ENCODE data around the gene GRIK4. TPM values are rescaled to one million over a fixed set of nuclear protein-coding genes. Genes with fewer than 3 reads are reported as not detected.
"Not testable (repeated sequence)": the region's sequence is repeated elsewhere in the genome, so short reads cannot be mapped to it uniquely, and the experiment has no call there.

GRIK4 gene
- total RNA-seq, 1 donor from 2014 or later: 0.10 TPM

- no peak for DNase-seq
These were observed 497.0 kb downstream of the GRIK4 start for GRCh38 chr11:121008551-121008950.

GRCh38 chr11:121012091-121012490 lies 500.5 kb downstream of the GRIK4 start:
- no peak for DNase-seq

GRCh38 chr11:121018746-121019145 lies 507.2 kb downstream of the GRIK4 start:
- no peak for DNase-seq

- not testable (repeated sequence) for DNase-seq
These were observed 510.2 kb downstream of the GRIK4 start for GRCh38 chr11:121021718-121022117.

GRCh38 chr11:121023848-121024751 lies 512.6 kb downstream of the GRIK4 start, which contains the start of gene TBCEL:
TSS of gene TBCEL (plus strand) at chr11:121024102. CDS start at chr11:121045691, 21,589 bp downstream.
- peak; percentile 94 for DNase-seq

GRCh38 chr11:121024989-121025388 lies 513.4 kb downstream of the GRIK4 start:
- DNase-seq: peak; percentile 41

- DNase-seq: no peak
These were observed 517.6 kb downstream of the GRIK4 start for GRCh38 chr11:121029153-121029552.

- no peak for DNase-seq
These were observed 518.4 kb downstream of the GRIK4 start for GRCh38 chr11:121029813-121030445.

GRCh38 chr11:121031167-121031566 lies 519.6 kb downstream of the GRIK4 start:
- no peak for DNase-seq

GRCh38 chr11:121031648-121032047 lies 520.1 kb downstream of the GRIK4 start:
- DNase-seq: not testable (repeated sequence)

- no peak for DNase-seq
These were observed 521.0 kb downstream of the GRIK4 start for GRCh38 chr11:121032546-121032945.

- no peak for DNase-seq
These were observed 522.1 kb downstream of the GRIK4 start for GRCh38 chr11:121033635-121034034.

- no peak for DNase-seq
These were observed 523.7 kb downstream of the GRIK4 start for GRCh38 chr11:121035169-121035755.

GRCh38 chr11:121035780-121036179 lies 524.2 kb downstream of the GRIK4 start:
- DNase-seq: no peak

GRCh38 chr11:121037016-121037415 lies 525.5 kb downstream of the GRIK4 start:
- DNase-seq: no peak

Other genes starting within 250 kb of the GRIK4 start
- gene TLCD5, start 186.4 kb upstream of the GRIK4 start, total RNA-seq: 9.4 TPM
- 134 TPM for gene ARHGEF12, start 175.3 kb upstream of the GRIK4 start, total RNA-seq

Data from tongue (tissue), 2 donors.